ENCODE data around the gene FNDC3B.
"Not testable (repeated sequence)": the region's sequence is repeated elsewhere in the genome, so short reads cannot be mapped to it uniquely, and the experiment has no call there.

Gene FNDC3B

DNA sequence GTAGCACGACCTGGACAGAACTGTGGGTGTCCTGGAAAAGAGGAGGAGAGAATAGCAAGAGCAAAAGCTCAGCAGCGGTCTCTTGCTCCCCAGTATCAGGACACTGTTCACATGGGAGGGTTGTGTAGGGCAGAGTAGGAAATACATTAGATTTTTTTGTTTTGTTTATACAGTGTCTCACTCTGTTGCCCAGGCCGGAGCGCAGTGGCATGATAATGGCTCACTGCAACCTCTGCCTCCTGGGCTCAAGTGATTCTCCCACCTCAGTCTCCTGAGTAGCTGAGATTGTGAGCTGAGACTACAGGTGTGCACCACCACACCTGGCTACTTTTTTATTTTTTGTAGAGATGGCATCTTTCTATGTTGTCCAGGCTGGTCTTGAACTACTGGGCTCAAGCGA lies 53.3 kb downstream of the FNDC3B start:
- H3K9ac ChIP-seq (ENCODE audit: low read depth, low read length), result no peak overlapping the region
- no peaks in the 10 kb centered on the region; the same call in 1 of the 2 replicates for H3K36me3 ChIP-seq (ENCODE audit: insufficient read depth, low read length)
- H3K9me3 ChIP-seq (ENCODE audit: control insufficient read depth, insufficient read depth, low read length), result no peaks in the 10 kb centered on the region
- H3K4me1 ChIP-seq (ENCODE audit: insufficient read depth, low read length), result peaks cover 31% of the 10 kb centered on the region

DNA sequence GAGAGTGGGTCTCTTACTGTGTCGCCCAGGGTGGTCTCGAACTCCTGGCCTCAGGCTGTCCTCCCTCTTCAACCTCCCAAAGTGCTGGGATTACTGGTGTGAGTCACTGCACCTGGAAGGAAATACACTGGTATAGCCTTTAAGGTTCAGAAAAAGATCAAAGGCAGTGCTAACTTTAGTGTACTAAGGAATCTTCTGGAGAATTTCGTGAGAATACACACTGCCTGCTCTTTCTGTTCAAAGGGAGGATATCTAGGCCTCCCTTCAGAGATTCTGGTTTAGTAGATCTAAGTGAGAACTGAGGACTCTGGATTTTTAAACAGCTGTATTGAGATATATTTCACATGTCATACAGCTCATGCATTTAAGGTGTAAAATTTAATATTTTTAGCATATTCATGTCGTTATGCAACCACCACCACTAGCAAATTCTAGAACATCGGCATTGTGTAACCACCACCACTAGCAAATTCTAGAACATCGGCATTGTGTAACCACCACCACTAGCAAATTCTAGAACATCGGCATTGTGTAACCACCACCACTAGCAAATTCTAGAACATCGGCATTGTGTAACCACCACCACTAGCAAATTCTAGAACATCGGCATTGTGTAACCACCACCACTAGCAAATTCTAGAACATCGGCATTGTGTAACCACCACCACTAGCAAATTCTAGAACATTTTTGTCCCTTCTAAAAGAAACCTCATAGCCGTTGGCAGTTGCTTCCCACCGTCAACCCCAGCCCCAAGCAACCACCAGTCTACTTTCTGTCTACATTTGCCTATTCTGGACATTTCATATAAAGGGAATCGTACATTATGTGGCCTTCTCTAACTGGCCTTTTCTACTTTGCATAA lies 54.4 kb downstream of the FNDC3B start:
- H3K9me3 ChIP-seq (ENCODE audit: control insufficient read depth, insufficient read depth, low read length); H3K9ac ChIP-seq (ENCODE audit: low read depth, low read length); H3K36me3 ChIP-seq (ENCODE audit: insufficient read depth, low read length): not testable (repeated sequence)
- H3K4me1 ChIP-seq (ENCODE audit: insufficient read depth, low read length), result peaks cover 32% of the 10 kb centered on the region

DNA sequence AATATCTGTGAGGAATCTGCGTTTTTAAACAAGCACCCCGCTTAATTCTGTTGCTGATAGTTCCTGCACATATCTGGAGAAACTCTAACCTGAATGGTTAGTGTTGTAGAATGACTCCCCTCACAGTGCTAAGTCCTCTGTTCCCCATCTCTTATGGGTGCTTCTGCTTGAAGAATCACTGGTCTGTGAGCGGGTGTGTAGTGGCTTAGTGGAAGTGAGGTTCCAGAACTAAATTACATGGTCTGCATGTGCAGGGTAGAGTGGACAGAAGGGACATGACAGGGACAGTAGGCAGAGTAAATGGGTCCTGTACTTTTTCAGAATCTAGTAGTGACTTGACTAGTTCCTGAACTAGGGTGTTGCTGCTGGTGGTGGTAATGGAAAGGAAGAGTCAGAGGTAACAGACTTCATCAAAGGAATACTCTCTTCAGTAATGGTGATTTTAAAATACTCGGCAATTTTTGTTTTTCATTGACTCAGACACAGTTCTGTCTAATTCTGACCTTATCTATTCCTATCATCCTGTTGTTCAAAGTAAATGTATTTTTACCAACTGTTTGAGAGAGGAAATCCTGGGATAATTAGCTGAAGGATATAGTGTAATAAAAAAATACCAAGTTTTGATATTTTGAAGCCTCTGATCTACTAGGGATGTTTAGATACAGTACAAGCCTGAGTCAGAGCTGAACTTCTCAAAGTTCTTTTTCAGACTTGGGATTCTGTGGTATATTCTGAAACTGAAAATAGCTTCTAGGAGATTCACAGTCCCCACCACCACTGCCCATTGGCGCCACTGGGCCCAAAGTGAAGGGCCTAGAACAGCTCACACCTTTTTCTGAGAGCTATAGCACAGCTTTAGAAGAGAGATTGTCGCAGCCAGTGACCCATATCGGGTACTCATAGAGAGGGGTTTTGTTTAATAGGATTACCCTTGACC lies 55.5 kb downstream of the FNDC3B start:
- Histone ChIP-seq H3K4me1 (ENCODE audit: insufficient read depth, low read length) (peaks cover 33% of the 10 kb centered on the region), H3K9ac (ENCODE audit: low read depth, low read length) (no peak overlapping the region), H3K36me3 (ENCODE audit: insufficient read depth, low read length) (no peaks in the 10 kb centered on the region; the same call in 1 of the 2 replicates)

DNA sequence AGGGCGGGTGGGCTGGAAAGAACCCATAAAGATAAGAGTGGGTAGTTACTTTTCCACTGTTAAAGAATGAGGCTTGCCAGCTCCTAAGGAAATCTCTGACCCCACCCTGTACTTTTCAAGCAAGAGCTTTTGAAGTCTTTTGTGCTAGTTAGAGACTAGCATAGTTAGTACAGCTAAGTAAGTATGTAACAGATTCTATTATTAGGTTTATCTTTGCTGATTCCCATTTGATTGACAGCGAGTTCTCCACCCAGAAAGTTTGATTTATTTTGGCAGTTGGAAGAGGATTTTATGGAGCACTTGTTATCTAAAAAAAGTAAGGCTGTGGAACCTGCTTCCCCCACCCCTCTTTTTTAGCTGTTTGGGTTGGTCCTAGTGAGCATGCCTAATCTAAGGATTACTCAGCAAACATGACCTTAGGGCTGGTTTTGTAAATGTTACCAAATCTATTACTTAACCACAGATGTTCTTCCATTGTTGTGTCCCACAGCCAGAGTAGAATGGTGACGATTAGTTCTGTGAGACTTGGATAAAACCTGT lies 57.6 kb downstream of the FNDC3B start:
- peaks cover 33% of the 10 kb centered on the region for H3K4me1 ChIP-seq (ENCODE audit: insufficient read depth, low read length)
- H3K9me3 ChIP-seq (ENCODE audit: control insufficient read depth, insufficient read depth, low read length), result no peaks in the 10 kb centered on the region
- no peak overlapping the region for H3K9ac ChIP-seq (ENCODE audit: low read depth, low read length)
- H3K36me3 ChIP-seq (ENCODE audit: insufficient read depth, low read length), result no peaks in the 10 kb centered on the region; the same call in 1 of the 2 replicates

More for the DNA sequence above, 55.5 kb downstream of the FNDC3B start:
- no peaks in the 10 kb centered on the region for H3K9me3 ChIP-seq (ENCODE audit: control insufficient read depth, insufficient read depth, low read length)

DNA sequence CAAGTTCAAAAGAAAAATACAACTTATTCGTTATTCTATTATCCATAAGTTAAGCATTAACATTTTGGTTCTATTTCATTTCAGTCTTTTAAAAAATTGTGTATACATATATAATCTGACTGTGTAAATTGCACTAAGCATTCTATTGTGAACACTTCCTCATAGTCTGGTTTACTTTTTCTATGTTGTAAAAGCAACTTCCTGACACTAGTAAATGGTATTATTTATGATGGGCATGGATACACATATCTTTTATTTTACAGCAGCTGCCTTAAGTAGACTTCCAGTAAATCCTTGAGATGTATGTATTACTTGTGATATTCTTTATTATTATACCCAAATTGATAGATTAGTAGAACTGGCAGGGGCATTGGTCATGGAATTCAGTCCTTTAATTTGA lies 58.2 kb downstream of the FNDC3B start:
- Histone ChIP-seq H3K9me3 (ENCODE audit: control insufficient read depth, insufficient read depth, low read length) (no peaks in the 10 kb centered on the region), H3K9ac (ENCODE audit: low read depth, low read length) (no peak overlapping the region), H3K36me3 (ENCODE audit: insufficient read depth, low read length) (no peaks in the 10 kb centered on the region), H3K4me1 (ENCODE audit: insufficient read depth, low read length) (peaks cover 38% of the 10 kb centered on the region)

DNA sequence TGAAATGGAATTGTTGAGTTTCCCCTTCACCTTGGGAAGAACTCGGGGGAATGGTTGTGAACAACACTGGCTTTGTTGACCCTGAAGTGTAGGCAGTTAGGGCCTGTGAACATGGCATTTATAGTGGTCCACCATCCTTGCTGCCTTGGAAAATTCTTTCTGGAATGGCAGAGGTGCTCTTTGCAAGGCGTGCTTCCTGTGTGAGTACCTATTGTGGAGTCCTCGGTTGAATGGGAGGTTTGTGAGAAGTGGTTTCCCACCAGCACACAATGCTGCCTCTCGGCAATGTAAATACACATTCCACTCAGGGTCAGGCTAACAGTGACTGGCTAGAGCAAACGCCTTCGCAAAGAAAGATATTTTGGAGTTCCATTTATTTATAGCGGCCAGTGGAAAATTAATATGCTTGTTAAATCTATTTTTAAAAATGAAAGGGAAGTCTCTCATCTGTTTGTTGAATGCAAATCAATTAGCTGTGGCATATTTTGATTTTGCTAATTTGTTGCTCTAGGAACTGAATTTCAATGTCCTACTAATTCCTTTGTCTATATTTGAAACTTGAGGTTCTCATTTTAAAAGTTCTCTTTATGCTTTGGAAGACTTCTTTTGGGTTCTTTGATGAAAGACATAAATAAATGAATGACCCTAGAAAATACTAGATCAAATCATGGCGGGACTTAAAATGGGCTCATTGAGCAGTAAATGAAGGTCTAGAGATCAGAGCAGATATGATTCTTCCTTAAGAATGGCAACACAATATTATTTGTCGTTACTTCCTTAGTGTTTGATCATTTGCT lies 59.5 kb downstream of the FNDC3B start:
- H3K36me3 ChIP-seq (ENCODE audit: insufficient read depth, low read length), result no peaks in the 10 kb centered on the region
- no peak overlapping the region for H3K9ac ChIP-seq (ENCODE audit: low read depth, low read length)
- H3K4me1 ChIP-seq (ENCODE audit: insufficient read depth, low read length), result peaks cover 49% of the 10 kb centered on the region
- no peaks in the 10 kb centered on the region for H3K9me3 ChIP-seq (ENCODE audit: control insufficient read depth, insufficient read depth, low read length)

DNA sequence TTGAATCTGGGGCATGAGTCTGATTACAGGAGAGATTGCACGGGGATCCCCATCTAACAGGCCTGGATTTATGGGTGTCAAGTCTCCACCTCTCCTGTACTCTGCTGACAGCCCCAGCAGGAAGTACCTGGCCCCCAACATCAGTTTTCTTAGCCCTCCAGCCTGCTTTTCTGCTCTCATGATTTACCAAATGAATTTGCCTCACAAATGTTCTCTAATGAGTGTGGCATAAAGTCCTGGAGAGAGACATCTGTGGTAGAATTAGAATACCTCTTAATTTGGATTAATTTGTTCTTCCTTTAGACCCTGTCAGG lies 60.1 kb downstream of the FNDC3B start:
- H3K36me3 ChIP-seq (ENCODE audit: insufficient read depth, low read length), result no peaks in the 10 kb centered on the region
- H3K9ac ChIP-seq (ENCODE audit: low read depth, low read length), result no peak overlapping the region
- H3K4me1 ChIP-seq (ENCODE audit: insufficient read depth, low read length), result peaks cover 52% of the 10 kb centered on the region
- no peaks in the 10 kb centered on the region for H3K9me3 ChIP-seq (ENCODE audit: control insufficient read depth, insufficient read depth, low read length)

DNA sequence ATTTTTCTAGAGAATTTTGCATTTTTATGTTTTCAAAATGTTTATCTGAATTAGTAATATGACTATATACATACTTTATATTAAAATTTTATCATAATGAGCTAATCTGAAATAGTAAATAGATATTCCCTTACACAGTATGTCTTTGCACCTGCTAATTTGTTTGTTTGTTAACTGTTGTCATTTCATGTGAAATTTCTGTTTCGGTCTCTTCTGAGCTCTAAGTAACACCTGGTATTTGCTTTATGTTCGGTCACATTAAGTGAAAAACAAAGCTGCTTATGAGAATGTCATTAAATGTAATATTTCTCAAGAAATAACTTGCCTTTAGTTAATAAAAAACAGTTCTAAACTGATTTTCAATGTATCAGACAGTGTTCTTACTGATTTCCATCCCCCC lies 61.1 kb downstream of the FNDC3B start:
- H3K9ac ChIP-seq (ENCODE audit: low read depth, low read length), result no peak overlapping the region
- H3K4me1 ChIP-seq (ENCODE audit: insufficient read depth, low read length), result peaks cover 53% of the 10 kb centered on the region

DNA sequence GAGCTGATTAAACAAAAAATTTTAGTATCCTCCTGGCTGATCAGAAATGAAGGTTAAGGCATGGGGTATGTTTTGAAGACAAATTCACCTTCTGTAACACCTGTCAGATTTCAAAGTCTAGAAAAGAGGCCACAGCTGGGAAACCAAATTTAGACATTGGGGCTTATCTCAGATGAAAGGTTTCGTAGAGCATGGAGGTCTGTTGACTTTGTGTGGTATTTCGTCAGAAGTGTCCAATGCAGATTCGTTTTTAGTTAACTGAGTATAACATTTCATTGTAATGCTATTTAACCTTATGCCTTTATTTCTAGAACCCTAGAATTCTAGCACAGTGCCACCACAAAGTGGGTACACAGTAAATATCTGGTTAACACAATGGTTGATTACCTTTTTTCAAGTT lies 61.7 kb downstream of the FNDC3B start:
- H3K9me3 ChIP-seq (ENCODE audit: control insufficient read depth, insufficient read depth, low read length), result no peaks in the 10 kb centered on the region
- no peak overlapping the region for H3K9ac ChIP-seq (ENCODE audit: low read depth, low read length)
- no peaks in the 10 kb centered on the region for H3K36me3 ChIP-seq (ENCODE audit: insufficient read depth, low read length)
- peaks cover 51% of the 10 kb centered on the region for H3K4me1 ChIP-seq (ENCODE audit: insufficient read depth, low read length)

More for the DNA sequence above, 61.1 kb downstream of the FNDC3B start:
- Histone ChIP-seq H3K36me3 (ENCODE audit: insufficient read depth, low read length) (no peaks in the 10 kb centered on the region), H3K9me3 (ENCODE audit: control insufficient read depth, insufficient read depth, low read length) (no peaks in the 10 kb centered on the region)

DNA sequence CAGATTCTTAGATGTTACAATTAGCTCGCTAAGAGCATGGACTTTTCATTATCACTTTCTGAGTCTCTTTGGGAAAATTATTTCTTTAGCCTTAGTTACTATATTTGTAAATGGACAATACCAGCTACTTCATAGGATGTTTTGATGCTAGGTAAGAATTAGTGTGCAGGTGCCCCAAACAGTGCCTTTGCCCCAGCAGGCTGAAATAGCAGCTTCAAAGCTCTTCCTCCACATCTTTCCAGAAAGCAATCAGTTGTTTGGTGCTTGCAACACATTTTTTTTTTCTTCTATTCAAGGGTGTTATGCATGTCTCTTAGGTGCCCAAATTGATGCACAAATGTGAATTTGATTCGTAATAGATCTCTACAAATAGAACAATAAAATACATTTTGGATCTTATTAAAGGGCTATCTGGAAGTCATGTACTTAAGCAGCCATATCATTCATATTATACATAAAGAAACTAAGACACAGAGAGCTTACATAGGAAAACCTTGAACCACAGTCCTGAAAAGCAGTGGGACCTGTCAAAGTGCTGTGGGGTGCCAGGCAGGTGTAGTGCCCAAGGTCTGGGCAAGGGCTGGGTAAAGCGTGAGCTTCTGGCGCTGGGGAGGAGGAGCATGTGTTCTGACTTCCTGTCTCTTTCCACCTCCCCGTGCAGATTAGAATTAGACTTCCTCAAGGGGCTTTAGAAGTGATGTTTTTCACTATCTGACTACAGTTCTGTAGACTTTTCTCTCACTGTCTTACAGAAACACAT lies 62.9 kb downstream of the FNDC3B start:
- H3K4me1 ChIP-seq (ENCODE audit: insufficient read depth, low read length), result peaks cover 50% of the 10 kb centered on the region
- no peak overlapping the region for H3K9ac ChIP-seq (ENCODE audit: low read depth, low read length)
- no peaks in the 10 kb centered on the region for H3K36me3 ChIP-seq (ENCODE audit: insufficient read depth, low read length)
- no peaks in the 10 kb centered on the region for H3K9me3 ChIP-seq (ENCODE audit: control insufficient read depth, insufficient read depth, low read length)

DNA sequence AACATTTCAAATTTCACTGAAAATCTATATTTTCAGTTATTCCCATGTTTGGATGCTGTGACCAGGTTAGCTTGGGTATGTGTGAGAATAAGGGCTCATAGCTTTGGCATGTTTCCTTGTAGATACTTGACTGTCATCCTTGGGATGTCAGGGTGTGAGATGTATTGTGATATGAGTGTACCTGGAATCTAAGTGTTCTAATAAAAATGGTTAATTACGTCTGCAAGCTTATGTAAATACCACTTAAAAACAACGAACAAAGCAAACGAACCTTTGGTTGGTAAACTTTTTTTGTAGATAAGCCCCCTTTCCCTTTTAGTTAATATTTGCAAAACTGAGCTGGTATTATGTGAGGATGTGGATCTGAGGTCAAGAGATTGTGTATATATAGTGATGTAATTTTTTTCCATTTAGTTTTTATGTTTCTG lies 63.5 kb downstream of the FNDC3B start:
- H3K9me3 ChIP-seq (ENCODE audit: control insufficient read depth, insufficient read depth, low read length), result no peaks in the 10 kb centered on the region
- no peak overlapping the region for H3K9ac ChIP-seq (ENCODE audit: low read depth, low read length)
- H3K4me1 ChIP-seq (ENCODE audit: insufficient read depth, low read length), result peaks cover 52% of the 10 kb centered on the region
- H3K36me3 ChIP-seq (ENCODE audit: insufficient read depth, low read length), result no peaks in the 10 kb centered on the region

DNA sequence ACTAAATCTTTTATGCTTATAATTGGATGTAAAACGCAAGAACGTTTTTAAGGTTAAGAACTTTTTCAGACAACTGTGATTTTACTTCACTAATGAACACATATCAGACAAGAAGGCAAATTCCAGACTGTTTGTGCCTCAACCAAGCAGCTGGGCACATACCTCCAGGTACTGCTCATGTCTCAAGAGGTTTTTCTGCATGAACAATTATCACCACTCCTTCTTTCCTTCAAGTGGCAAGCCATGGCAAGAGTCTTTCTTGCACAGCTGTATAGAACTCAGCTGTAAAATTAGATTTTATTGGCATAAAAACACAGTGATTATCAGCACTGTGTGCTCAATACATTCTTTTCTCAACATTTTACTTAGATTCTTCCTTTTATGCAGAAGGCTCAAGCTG lies 64.3 kb downstream of the FNDC3B start:
- Histone ChIP-seq H3K9me3 (ENCODE audit: control insufficient read depth, insufficient read depth, low read length) (no peaks in the 10 kb centered on the region), H3K4me1 (ENCODE audit: insufficient read depth, low read length) (peaks cover 45% of the 10 kb centered on the region), H3K9ac (ENCODE audit: low read depth, low read length) (no peak overlapping the region), H3K36me3 (ENCODE audit: insufficient read depth, low read length) (no peaks in the 10 kb centered on the region)

DNA sequence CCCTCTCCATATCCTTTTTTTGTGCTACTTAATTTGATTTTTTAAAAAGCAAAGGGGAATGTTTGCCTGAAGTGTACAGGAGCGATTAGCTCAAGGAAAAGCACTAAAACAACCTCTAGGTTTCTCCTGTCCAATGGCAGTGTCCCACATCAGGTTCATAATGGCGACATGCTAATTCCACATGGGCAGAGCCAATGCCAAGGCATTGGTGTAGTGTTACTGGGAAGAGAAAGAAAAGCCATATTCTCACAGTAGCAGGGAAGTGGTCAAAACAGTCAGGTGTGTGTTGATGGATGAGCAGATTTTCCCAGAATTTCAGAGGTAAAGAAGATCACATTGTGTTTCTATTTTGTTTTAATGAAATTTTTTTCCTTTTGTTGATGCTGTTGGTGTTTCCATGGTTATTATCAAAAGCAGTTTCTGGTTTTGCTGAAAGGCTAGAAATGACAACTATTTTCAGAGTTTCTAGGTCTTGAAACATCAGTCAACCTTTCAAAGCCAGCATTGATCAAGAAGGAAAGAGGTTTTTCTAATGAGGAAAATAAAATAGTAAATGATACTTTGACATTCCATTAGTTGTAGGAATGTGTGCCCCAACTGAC lies 65.2 kb downstream of the FNDC3B start:
- Histone ChIP-seq H3K9me3 (ENCODE audit: control insufficient read depth, insufficient read depth, low read length) (no peaks in the 10 kb centered on the region), H3K36me3 (ENCODE audit: insufficient read depth, low read length) (no peaks in the 10 kb centered on the region), H3K9ac (ENCODE audit: low read depth, low read length) (no peak overlapping the region), H3K4me1 (ENCODE audit: insufficient read depth, low read length) (peaks cover 39% of the 10 kb centered on the region)
